Measurements from ENCODE around the gene DIP2A. TPM values are rescaled to one million over a fixed set of nuclear protein-coding genes. Genes with fewer than 3 reads are reported as not detected.

Gene DIP2A
- total RNA-seq, 2 donors from 2014 or later, result 44.2 to 82.2 TPM

DNA sequence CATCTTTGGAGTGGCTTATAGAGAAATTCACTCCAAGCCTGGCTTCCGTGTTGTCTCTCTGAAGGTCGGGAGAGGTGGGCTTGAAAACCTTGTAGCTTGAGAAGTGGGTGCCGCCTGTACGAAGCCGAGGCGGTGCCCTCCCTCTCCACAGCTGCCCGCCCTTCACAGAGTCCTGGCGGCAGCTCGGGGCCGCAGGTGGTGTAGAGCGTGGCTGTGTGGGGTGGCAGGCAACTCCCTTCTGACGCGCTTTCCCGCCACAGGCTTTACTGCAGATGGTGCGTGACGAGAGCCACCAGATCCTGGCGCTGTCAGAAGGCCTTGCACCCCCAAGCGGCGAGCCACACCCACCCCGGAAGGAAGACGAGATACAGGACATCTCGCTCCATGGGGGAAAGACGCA is 33.1 kb upstream of the DIP2A start:
- intact Hi-C loops (cut with DNase I), result no loop called here
- DNase-seq (ENCODE audit: low spot score), result no peak
- Histone ChIP-seq H3K36me3 (peaks cover 2 to 4% of the 10 kb centered on the region in 2 donors), H3K4me1 (replicated peaks) (no peaks in the 10 kb centered on the region), H3K4me3 (no peak overlapping the region), H3K9me3 (no peaks in the 10 kb centered on the region), H3K27me3 (replicated peaks; ENCODE audit: insufficient read depth) (no peaks in the 10 kb centered on the region), H3K27ac (no peak overlapping the region)
- WGBS, result 97% methylated on average over 23 of the region's 23 CpGs
- TF ChIP-seq, protein P1, sequence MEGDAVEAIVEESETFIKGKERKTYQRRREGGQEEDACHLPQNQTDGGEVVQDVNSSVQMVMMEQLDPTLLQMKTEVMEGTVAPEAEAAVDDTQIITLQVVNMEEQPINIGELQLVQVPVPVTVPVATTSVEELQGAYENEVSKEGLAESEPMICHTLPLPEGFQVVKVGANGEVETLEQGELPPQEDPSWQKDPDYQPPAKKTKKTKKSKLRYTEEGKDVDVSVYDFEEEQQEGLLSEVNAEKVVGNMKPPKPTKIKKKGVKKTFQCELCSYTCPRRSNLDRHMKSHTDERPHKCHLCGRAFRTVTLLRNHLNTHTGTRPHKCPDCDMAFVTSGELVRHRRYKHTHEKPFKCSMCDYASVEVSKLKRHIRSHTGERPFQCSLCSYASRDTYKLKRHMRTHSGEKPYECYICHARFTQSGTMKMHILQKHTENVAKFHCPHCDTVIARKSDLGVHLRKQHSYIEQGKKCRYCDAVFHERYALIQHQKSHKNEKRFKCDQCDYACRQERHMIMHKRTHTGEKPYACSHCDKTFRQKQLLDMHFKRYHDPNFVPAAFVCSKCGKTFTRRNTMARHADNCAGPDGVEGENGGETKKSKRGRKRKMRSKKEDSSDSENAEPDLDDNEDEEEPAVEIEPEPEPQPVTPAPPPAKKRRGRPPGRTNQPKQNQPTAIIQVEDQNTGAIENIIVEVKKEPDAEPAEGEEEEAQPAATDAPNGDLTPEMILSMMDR (IDR thresholded peaks at IDR 0.05), result no peak
- TF ChIP-seq POLR2AphosphoS5 (IDR thresholded peaks at IDR 0.05) (no peak), POLR2A (IDR thresholded peaks at IDR 0.05) (no peak)

DNA sequence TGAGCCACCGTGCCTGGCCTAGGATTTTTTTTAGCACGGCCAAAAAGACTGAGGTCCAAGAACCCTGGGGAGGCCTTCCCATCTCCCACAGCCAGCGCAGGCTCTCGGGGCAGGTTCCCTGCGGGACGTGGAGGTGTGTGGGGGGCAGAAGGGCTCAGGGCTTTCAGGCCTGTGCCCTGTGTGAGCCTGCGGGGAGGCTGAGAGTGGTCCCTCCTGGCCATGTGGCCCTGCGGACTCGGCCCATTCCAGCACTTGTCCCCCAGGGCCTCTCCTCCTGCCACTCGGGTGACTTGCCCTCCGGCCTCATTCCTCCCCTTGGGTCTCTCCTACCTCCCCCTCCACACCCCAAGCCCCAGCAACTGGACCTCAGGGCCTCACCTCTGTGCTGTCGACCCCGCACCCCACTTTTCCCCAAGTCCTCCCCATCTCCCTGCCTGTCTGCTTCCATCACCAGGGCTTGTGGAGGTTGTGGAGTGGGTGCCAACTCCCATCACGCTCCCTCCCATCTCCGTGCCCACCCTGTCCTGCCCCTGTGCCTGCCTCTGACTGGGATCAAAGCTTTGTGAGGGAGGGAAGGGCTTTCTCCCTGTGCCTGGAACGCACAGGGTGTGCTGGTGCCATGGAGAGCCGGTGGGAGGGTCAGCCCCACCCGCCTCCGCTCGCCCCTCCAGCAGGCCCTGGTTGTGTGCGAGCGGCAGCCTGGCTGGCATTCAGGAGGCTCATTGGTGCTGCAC is 32.2 kb upstream of the DIP2A start:
- DNase-seq (ENCODE audit: low spot score), result no peak
- no peak overlapping the region for H3K27ac ChIP-seq
- H3K36me3 ChIP-seq, result peaks cover 4 to 6% of the 10 kb centered on the region in 2 donors
- no peak overlapping the region for H3K4me3 ChIP-seq
- WGBS, result 92% methylated on average over 22 of the region's 22 CpGs
- intact Hi-C loops (cut with DNase I), result no loop called here
- TF ChIP-seq, protein P1 (IDR thresholded peaks at IDR 0.05), result no peak
- no peak for TF ChIP-seq POLR2A (IDR thresholded peaks at IDR 0.05)
- no peak for TF ChIP-seq POLR2AphosphoS5 (IDR thresholded peaks at IDR 0.05)
- H3K4me1 ChIP-seq (replicated peaks), result no peaks in the 10 kb centered on the region
- H3K27me3 ChIP-seq (replicated peaks; ENCODE audit: insufficient read depth), result no peaks in the 10 kb centered on the region
- H3K9me3 ChIP-seq, result no peaks in the 10 kb centered on the region

DNA sequence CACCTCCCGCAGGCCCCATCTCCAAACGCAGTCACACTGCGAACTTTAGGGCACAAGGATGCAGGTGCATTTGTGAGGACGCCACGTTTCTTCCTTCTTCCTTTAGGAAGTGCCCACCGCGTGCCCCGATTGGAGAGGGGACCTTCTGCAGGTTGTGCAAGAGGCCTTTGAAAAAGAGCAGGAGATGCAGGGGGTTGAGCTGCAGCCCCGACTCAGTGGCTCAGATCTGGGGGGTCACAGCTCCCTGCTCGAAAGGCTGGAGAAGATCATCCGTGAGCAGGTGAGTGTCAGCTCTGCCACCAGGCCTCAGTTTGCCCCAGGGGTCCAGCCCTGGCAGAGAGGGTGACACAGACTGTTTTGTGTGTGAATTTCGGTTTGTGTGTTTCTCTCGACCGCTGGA is 31.2 kb upstream of the DIP2A start:
- no peaks in the 10 kb centered on the region for H3K4me1 ChIP-seq (replicated peaks)
- no peak overlapping the region for H3K4me3 ChIP-seq
- H3K36me3 ChIP-seq, result peaks cover 4 to 6% of the 10 kb centered on the region in 2 donors
- TF ChIP-seq, protein P1 (IDR thresholded peaks at IDR 0.05), result no peak
- TF ChIP-seq POLR2A (IDR thresholded peaks at IDR 0.05), result no peak
- no peak for TF ChIP-seq POLR2AphosphoS5 (IDR thresholded peaks at IDR 0.05)
- H3K27me3 ChIP-seq (replicated peaks; ENCODE audit: insufficient read depth), result no peaks in the 10 kb centered on the region
- no peak for DNase-seq (ENCODE audit: low spot score)
- WGBS, result 97% methylated on average over 14 of the region's 14 CpGs
- no peak overlapping the region for H3K27ac ChIP-seq
- no peaks in the 10 kb centered on the region for H3K9me3 ChIP-seq
- intact Hi-C loops (cut with DNase I), result no loop called here

DNA sequence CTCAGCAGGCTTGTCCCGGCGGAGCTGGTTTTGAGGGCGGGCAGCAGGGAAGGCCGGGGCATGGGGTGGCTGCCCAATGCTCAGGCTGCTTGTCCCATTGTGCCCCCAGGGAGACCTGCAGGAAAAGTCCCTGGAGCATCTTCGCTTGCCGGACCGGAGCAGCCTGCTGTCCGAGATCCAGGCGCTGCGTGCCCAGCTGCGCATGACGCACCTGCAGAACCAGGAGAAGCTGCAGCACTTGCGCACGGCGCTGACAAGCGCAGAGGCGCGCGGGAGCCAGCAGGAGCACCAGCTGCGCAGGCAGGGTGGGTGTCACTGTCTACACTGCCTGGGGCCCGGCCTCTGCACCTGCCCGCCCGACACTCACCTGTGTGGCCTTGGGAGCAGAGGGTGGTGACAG is 30.4 kb upstream of the DIP2A start:
- Histone ChIP-seq H3K9me3 (no peaks in the 10 kb centered on the region), H3K27ac (no peak overlapping the region), H3K4me1 (replicated peaks) (no peaks in the 10 kb centered on the region), H3K36me3 (peaks cover 4 to 6% of the 10 kb centered on the region in 2 donors), H3K4me3 (no peak overlapping the region), H3K27me3 (replicated peaks; ENCODE audit: insufficient read depth) (no peaks in the 10 kb centered on the region)
- WGBS, result 97% methylated on average over 14 of the region's 23 CpGs
- intact Hi-C loops (cut with DNase I), result no loop called here
- no peak for TF ChIP-seq POLR2AphosphoS5 (IDR thresholded peaks at IDR 0.05)
- TF ChIP-seq, protein P1 (IDR thresholded peaks at IDR 0.05), result no peak
- TF ChIP-seq POLR2A (IDR thresholded peaks at IDR 0.05), result no peak
- no peak for DNase-seq (ENCODE audit: low spot score)
